Activated CD4-positive, CD25-positive, alpha-beta regulatory T cell treated with anti-CD3 and anti-CD28 coated beads, Interleukin-2, amount 50 U/mL, for 72 hours (primary cell): ENCODE results near the gene SPATA33.

Experiments
- DNase-seq: peaks from one replicate; pipeline ENCODE4 v3.0.0; 2021

SPATA33 gene

DNA sequence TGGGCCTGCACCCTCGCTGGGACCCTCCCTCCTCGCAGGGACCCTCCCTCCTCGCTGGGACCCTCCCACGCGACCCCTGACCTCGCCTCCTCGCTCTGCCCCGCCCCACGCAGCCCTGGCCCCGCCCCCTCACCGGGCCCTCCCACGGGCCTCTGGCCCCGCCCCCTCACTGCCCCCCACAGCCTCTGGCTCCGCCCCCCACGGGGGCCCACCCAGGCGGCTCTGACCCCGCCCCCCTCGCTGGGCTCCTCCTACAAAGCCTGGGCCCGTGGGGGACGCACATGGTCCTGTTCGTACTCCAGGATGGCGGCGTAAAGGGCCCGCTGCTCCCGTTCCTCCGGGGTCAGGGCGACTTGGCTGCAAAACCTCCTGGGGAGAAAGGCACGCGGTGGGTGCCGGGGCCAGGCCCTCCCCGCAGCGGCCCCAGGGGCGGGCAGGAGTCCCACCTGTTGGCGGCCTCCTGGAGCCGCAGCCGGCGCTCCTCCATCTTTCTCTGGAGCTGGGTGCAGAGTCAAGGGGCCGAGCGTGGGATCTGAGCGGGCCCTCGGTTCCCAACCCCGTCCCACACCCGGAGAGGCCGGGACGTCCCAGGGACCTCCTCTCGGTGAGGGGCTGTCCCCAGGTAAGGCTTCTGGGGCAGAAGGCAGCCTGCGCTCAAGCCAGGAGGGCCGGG, 54.1 kb downstream of the SPATA33 start:
- DNase-seq: peak; percentile 61

DNA sequence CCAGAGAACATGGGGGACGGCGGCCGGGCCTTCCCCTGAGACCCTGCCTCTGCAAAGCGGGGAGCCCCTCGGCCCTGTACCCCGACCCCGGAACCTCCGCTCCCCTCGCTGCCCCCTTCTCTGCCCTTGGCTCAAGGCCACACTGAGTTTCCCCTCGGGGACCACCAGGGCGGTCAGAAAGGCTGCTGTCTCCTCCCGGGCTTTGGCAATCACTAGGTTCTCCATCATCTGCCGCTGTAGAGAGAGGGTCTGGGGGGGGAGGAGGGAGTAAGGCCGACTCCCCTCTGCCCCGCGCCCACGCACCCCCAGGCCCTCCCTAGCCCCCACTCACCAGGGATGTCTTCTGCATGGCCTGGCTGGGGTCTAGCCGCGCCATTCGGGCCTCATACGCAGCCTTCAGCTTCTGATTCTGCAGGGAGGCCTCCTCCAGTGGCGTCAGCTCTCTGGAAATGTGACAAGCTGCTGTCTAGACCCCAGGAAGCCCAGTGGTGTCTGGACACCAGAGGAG, 54.7 kb downstream of the SPATA33 start:
- DNase-seq: no peak

DNA sequence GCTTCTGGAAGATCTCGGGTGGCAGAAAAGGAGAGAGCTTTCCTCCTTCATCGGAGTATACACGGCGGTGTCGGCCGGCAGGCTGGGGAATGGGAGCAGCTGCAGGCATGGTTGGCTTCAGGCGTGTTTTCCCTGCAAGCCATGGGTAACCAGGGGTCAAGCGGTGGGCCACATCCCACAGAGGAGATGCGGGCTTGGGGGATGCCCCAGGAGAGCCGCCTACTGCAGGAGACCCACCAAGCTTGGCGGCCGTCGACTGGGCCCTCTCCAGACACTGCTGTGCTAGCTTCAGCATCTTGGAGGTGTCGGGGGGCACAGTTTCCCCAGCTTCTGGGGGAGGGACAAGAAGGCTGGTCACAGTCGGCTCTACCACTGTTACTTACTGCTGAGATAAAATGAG, 58.9 kb downstream of the SPATA33 start:
- no peak for DNase-seq

DNA sequence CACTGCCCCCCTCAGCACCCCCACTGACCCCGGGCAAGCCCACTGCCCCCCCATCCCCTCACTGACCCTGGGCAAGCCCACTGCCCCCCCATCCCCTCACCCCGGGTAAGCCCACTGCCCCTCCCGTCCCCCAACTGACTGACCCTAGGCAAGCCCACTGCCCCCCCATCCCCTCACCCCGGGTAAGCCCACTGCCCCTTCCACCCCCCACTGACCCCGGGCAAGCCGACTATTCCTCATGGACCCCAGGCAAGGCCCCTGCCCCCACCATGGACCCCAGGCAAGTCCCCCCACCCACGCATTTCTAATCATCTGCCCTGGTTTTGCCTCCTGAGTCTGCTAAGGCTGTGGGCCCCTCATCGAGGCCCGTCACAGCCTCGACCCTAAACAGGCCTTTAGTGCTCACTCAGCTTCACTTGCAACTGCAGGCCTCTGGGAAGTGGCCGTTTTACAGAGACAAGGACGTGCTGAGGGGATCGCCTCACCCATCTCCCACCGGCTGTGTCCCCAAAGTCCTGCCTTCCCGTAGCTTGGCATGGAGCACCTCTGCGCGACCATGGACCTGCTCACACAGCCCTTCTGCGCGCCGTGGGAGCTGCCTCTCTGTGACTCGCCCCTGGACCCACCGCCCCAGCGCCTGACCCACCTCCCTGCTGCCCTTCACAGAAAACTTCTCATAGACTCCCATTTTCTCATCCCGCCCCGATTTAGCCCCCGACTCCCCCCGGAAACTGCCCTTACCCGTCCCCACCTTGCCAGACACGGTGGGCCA, 59.5 kb downstream of the SPATA33 start:
- DNase-seq: no peak

DNA sequence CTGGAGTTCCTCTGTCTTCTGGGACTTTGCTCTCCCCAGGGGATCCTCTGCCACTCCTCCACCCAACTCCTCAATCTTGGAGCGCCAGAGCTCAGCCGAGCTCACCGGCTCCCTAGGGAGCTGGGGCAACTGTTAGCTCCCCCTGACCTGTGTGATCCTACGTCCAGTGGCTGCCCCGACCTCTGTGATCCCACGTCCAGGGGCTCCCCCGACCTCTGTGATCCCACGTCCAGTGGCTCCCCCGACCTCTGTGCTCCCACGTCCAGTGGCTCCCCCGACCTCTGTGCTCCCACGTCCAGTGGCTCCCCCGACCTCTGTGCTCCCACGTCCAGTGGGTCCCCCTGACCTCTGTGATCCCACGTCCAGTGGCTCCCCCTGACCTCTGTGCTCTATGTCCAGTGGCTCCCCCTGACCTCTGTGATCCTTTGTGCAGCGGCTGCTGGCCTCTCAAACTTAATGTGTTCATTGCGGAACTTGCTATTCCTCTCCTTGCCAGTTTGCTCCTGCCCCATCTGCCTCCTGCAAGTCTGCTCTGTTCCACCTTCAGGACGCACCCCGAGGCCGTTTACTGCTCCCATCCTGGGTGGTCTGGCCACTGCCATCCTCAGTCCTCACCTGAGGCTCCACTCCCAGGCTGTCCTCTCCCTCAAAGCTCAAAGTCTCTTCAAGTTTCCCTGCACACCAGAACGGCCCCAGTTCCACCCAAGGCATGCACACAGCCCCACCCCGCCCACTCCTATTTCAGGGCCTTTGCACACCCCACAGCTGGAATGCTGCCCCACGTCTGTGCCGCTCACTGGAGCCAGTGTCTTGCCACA, 60.3 kb downstream of the SPATA33 start:
- DNase-seq: no peak
